ENCODE measurements around the gene ADAMTS12. TPM values are rescaled to one million over a fixed set of nuclear protein-coding genes. Genes with fewer than 3 reads are reported as not detected.
"Not testable (repeated sequence)": the region's sequence is repeated elsewhere in the genome, so short reads cannot be mapped to it uniquely, and the experiment has no call there.

ADAMTS12 gene
- total RNA-seq, 3 donors from 2014 or later: 0.69 to 2.9 (median 0.72) TPM

DNA sequence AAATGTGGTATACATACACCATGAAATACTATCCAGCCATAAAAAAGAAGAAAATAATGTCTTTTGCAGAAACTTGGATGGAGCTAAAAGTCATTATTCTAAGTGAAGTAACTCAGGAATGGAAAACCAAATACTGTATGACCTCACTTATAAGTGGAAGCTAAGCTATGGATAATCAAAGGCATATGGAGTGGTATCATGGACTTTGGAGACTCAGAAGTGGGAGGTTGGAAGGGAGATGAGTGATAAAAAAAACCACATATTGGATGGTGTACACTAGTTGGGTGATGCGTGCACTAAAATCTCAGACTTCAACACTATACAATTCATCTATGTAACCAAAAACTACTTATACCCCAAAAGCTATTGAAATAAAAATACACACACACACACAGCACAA is 24.5 kb downstream of the ADAMTS12 start:
- no peak for DNase-seq
- ATAC-seq: no peak
- TF ChIP-seq, protein P1, sequence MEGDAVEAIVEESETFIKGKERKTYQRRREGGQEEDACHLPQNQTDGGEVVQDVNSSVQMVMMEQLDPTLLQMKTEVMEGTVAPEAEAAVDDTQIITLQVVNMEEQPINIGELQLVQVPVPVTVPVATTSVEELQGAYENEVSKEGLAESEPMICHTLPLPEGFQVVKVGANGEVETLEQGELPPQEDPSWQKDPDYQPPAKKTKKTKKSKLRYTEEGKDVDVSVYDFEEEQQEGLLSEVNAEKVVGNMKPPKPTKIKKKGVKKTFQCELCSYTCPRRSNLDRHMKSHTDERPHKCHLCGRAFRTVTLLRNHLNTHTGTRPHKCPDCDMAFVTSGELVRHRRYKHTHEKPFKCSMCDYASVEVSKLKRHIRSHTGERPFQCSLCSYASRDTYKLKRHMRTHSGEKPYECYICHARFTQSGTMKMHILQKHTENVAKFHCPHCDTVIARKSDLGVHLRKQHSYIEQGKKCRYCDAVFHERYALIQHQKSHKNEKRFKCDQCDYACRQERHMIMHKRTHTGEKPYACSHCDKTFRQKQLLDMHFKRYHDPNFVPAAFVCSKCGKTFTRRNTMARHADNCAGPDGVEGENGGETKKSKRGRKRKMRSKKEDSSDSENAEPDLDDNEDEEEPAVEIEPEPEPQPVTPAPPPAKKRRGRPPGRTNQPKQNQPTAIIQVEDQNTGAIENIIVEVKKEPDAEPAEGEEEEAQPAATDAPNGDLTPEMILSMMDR (IDR thresholded peaks at IDR 0.05): no peak
- intact Hi-C loops (cut with DNase I, micrococcal nuclease): no loop called here
- Histone ChIP-seq H3K36me3 (ENCODE audit: low read depth) (no peaks in the 10 kb centered on the region), H3K9me3 (peaks cover 17% of the 10 kb centered on the region), H3K4me1 (ENCODE audit: low read depth) (no peaks in the 10 kb centered on the region), H3K4me3 (no peak overlapping the region)

DNA sequence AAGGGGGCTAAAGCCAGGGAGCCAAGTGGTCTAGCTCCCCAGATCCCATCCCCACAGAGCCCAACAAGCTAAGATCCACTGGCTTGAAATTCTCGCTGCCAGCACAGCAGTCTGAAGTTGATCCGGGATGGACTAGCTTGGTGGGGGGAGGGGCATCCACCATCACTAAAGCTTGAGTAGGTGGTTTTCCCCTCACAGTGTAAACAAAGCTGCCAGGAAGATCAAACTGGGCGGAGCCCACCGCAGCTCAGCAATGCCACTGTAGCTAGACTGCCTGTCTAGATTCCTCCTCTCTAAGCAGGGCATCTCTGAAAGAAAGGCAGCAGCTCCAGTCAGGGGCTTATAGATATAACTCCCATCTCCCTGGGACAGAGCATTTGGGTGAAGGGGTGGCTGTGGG is 32.6 kb downstream of the ADAMTS12 start:
- ATAC-seq; H3K4me1 ChIP-seq (ENCODE audit: low read depth); intact Hi-C loops (cut with DNase I, micrococcal nuclease); H3K9me3 ChIP-seq; H3K36me3 ChIP-seq (ENCODE audit: low read depth); H3K4me3 ChIP-seq; DNase-seq: not testable (repeated sequence)

DNA sequence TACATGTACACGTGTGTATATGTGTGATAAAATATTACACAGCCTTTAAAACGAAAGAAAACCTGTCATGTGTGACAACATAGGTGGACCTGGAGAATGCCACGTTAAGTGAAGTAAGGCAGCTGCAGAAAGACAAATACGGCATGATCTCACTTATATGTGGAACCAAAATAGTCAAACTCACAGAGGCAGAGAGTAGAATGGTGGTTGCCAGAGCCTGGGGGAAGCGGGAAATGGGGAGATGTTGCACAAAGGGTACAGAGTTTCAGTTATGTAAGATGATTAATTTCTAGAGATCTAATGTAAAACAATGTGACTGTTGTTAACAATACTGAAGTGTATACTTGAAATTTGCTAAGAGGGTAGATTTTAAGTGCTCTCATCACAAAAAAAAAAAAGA is 34.8 kb downstream of the ADAMTS12 start:
- ATAC-seq (no peak), DNase-seq (no peak)
- H3K36me3 ChIP-seq (ENCODE audit: low read depth): no peaks in the 10 kb centered on the region
- H3K4me3 ChIP-seq: no peak overlapping the region
- H3K9me3 ChIP-seq: no peaks in the 10 kb centered on the region
- intact Hi-C loops (cut with DNase I, micrococcal nuclease): no loop called here
- H3K4me1 ChIP-seq (ENCODE audit: low read depth): no peaks in the 10 kb centered on the region
- TF ChIP-seq, protein P1 (IDR thresholded peaks at IDR 0.05): no peak

DNA sequence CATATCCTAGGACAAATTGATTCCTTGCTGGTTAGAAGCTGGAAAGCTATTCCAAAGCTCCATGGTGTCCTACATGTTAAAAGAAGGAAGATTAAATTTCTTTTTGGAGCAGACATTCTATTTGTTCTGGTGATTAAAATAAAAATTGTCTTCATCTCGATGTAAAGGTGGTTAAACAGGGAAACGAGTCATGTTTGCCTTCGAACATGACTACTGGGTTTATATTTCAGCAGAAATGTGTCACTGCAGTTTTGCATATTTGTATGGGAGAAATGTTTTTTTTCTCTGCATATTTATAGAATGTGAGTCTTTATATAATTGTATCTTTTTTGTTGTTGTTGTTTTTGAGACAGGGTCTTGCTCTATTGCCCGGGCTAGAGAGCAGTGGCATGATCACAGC is 36.4 kb downstream of the ADAMTS12 start:
- Histone ChIP-seq H3K4me3 (no peak overlapping the region), H3K4me1 (ENCODE audit: low read depth) (no peaks in the 10 kb centered on the region), H3K36me3 (ENCODE audit: low read depth) (no peaks in the 10 kb centered on the region), H3K9me3 (no peaks in the 10 kb centered on the region)
- no peak for DNase-seq
- no peak for ATAC-seq
- TF ChIP-seq, protein P1 (IDR thresholded peaks at IDR 0.05): no peak
- intact Hi-C loops (cut with DNase I, micrococcal nuclease): no loop called here

DNA sequence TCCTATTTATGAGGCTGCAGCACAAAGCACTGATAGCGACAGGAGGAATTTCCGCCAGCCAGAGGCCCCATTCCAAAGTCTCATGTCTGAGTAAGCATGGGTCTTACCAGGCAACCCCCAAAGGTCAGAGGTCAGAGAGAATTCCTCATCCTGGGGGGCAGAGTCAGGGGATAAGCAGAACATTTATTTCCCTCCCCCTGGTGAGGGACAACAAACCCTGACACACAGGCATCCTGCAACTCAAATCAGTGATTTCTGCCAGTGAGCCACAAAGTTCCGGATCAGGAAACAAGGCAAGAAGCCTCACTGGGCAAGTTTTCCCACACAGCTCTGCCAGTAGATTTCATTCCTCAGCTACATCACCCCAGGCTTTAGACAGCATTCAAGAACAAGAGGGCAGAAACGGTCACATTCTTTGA is 37.0 kb downstream of the ADAMTS12 start:
- Histone ChIP-seq H3K36me3 (ENCODE audit: low read depth) (no peaks in the 10 kb centered on the region), H3K4me1 (ENCODE audit: low read depth) (no peaks in the 10 kb centered on the region), H3K4me3 (no peak overlapping the region), H3K9me3 (no peaks in the 10 kb centered on the region)
- intact Hi-C loops (cut with DNase I, micrococcal nuclease): no loop called here
- ATAC-seq: no peak
- TF ChIP-seq, protein P1 (IDR thresholded peaks at IDR 0.05): no peak
- no peak for DNase-seq

DNA sequence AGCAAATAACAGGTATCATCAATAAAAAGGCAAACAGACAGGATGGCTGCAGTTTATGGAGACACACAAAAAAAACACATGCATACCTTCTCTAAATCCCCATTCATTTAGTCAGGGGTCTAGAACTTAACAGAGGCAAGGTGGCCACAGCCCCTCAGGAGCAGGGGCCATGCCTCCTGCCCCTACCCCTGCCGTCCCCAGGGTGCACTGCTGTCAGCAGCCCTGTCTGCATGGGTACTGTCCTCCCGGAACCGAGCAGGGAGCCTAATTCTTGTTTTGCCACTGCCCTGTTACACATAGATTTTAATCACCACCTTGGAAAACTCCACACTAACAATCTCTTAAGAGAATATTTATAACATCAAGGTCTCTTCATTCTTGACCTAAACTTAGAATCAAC is 39.0 kb downstream of the ADAMTS12 start:
- H3K4me3 ChIP-seq: no peak overlapping the region
- ATAC-seq (no peak), DNase-seq (no peak)
- TF ChIP-seq, protein P1 (IDR thresholded peaks at IDR 0.05): no peak
- no peaks in the 10 kb centered on the region for H3K9me3 ChIP-seq
- intact Hi-C loops (cut with DNase I, micrococcal nuclease): no loop called here
- H3K36me3 ChIP-seq (ENCODE audit: low read depth): no peaks in the 10 kb centered on the region
- H3K4me1 ChIP-seq (ENCODE audit: low read depth): no peaks in the 10 kb centered on the region
